SK-N-SH (cell line): ENCODE results near the gene ILK. TPM values are rescaled to one million over a fixed set of nuclear protein-coding genes. Genes with fewer than 3 reads are reported as not detected.

Source experiments
- CTCF ChIA-PET: fragments of 300-600, 350-600 bp; formaldehyde crosslinking; extraction: SDS; loops from one replicate; lab custom pipeline; 2021; lab: Yijun Ruan, JAX
- POLR2A ChIA-PET: fragments of 350-600 bp; sonication (Branson Sonifier 250); formaldehyde crosslinking; extraction: SDS; loops from one replicate; lab custom pipeline; 2020; ENCODE audit warnings: antibody characterized with exemption, inconsistent platforms; lab: Yijun Ruan, JAX
- DNase-seq: peaks from one replicate; pipeline ENCODE4 v3.0.0; 2012
- H2AFZ ChIP-seq: fragments of 200-600 bp; sonication (generic); 2 replicates; pipeline ENCODE4 v1.8.1; 2016; ENCODE audit warnings: antibody characterized with exemption, mild to moderate bottlenecking, low read depth
- H3F3A ChIP-seq: fragments of 200-600 bp; sonication (generic); replicated peaks from 2 replicates; pipeline ENCODE3; 2016; ENCODE audit warnings: antibody characterized with exemption, mild to moderate bottlenecking; ENCODE audit not compliant: insufficient read depth
- H3K27ac ChIP-seq, 2 experiments: fragments of 200-500 bp in 1 of 2; fragments of 200-600 bp in 1 of 2; sonication (Bioruptor generic) in 1 of 2; sonication (generic), shearing (Covaris generic) in 1 of 2; 2 replicates each; pipeline versions ENCODE4 v1.5.1 to v1.6.1; 2014 to 2016; ENCODE audit warnings: low read depth in 2 of 2, inconsistent platforms in 1 of 2, low read length in 1 of 2, mild to moderate bottlenecking in 1 of 2, mixed read lengths in 1 of 2
- H3K27me3 ChIP-seq: fragments of 200-600 bp; sonication (generic), shearing (Covaris generic); 2 replicates; pipeline ENCODE4 v1.6.1; 2016; ENCODE audit warnings: mixed run types; ENCODE audit not compliant: insufficient read depth
- H3K36me3 ChIP-seq, 2 experiments: fragments of 200-500 bp in 1 of 2; fragments of 200-600 bp in 1 of 2; sonication (Bioruptor generic) in 1 of 2; sonication (generic) in 1 of 2; replicated peaks in 1 of 2; 2 replicates each; pipeline versions ENCODE3 to v1.5.1; 2014 to 2016; ENCODE audit warnings: low read length in 1 of 2, mild to moderate bottlenecking in 1 of 2; ENCODE audit not compliant: insufficient read depth in 2 of 2, control insufficient read depth in 1 of 2
- H3K4me1 ChIP-seq, 2 experiments: fragments of 200-500 bp in 1 of 2; fragments of 200-600 bp in 1 of 2; sonication (Bioruptor generic) in 1 of 2; sonication (generic), shearing (Covaris generic) in 1 of 2; 2 replicates each; pipeline versions ENCODE4 v1.5.1 to v1.6.1; 2014 to 2016; ENCODE audit warnings: low read depth in 1 of 2, low read length in 1 of 2, mixed run types in 1 of 2; ENCODE audit not compliant: insufficient read depth in 2 of 2, control insufficient read depth in 1 of 2
- H3K4me2 ChIP-seq: fragments of 200-600 bp; sonication (generic), shearing (Covaris generic); 2 replicates; pipeline ENCODE4 v1.6.1; 2017; ENCODE audit warnings: mixed run types
- H3K4me3 ChIP-seq, 2 experiments: fragments of 200-500 bp in 1 of 2; fragments of 200-600 bp in 1 of 2; sonication (Bioruptor generic) in 1 of 2; sonication (generic), shearing (Covaris generic) in 1 of 2; 2 replicates each; pipeline versions ENCODE4 v1.5.1 to v1.8.1; 2014 to 2016; ENCODE audit warnings: low read depth in 2 of 2, inconsistent platforms in 1 of 2, low read length in 1 of 2, mild to moderate bottlenecking in 1 of 2, mixed read lengths in 1 of 2, moderate library complexity in 1 of 2
- H3K79me2 ChIP-seq: fragments of 200-600 bp; sonication (generic); 2 replicates; pipeline ENCODE4 v1.8.1; 2017; ENCODE audit warnings: mild to moderate bottlenecking; ENCODE audit not compliant: insufficient read depth
- H3K9ac ChIP-seq: fragments of 200-600 bp; sonication (generic); 2 replicates; pipeline ENCODE4 v1.6.1; 2017; ENCODE audit warnings: mixed run types
- H3K9me2 ChIP-seq: fragments of 200-600 bp; sonication (generic); 2 replicates; pipeline ENCODE4 v1.6.1; 2017; ENCODE audit warnings: mixed run types
- H3K9me3 ChIP-seq: fragments of 200-600 bp; sonication (generic); 2 replicates; pipeline ENCODE4 v1.6.1; 2017; ENCODE audit warnings: mixed run types, mild to moderate bottlenecking, moderate library complexity
- H4K20me1 ChIP-seq: fragments of 200-600 bp; sonication (generic); 2 replicates; pipeline ENCODE4 v1.6.1; 2017; ENCODE audit warnings: mild to moderate bottlenecking, mixed run types; ENCODE audit not compliant: insufficient read depth
- ELF1 ChIP-seq: IDR thresholded peaks from 2 replicates; pipeline ENCODE4 v1.4.0; 2012
- EP300 ChIP-seq, 2 experiments: IDR thresholded peaks; 2 replicates each; pipeline versions ENCODE4 v1.4.0 to v1.6.1; 2012; ENCODE audit warnings: borderline replicate concordance in 1 of 2, low read depth in 1 of 2, low read length in 1 of 2
- EZH2phosphoT487 ChIP-seq: fragments of 200-600 bp; sonication (generic); IDR thresholded peaks from 2 replicates; pipeline ENCODE4 v1.6.1; 2017; ENCODE audit warnings: low read depth, mixed run types, mild to moderate bottlenecking, antibody characterized with exemption, moderate library complexity, borderline replicate concordance
- FOSL2 ChIP-seq: IDR thresholded peaks from 2 replicates; pipeline ENCODE4 v1.4.0; 2012; ENCODE audit warnings: low read depth, mild to moderate bottlenecking, moderate library complexity, borderline replicate concordance
- FOXM1 ChIP-seq: IDR thresholded peaks from 2 replicates; pipeline ENCODE4 v1.4.0; 2012; ENCODE audit warnings: low read depth, mild to moderate bottlenecking
- GABPA ChIP-seq: IDR thresholded peaks from 2 replicates; pipeline ENCODE4 v1.4.0; 2012; ENCODE audit warnings: low read depth, mild to moderate bottlenecking
- MXI1 ChIP-seq: IDR thresholded peaks from 2 replicates; pipeline ENCODE4 v1.6.1; 2012; ENCODE audit warnings: mild to moderate bottlenecking, low read depth, low read length, improper control_type of control experiment
- NFIC ChIP-seq: IDR thresholded peaks from 2 replicates; pipeline ENCODE4 v1.4.0; 2012; ENCODE audit warnings: borderline replicate concordance
- POLR2AphosphoS5 ChIP-seq: IDR thresholded peaks from 2 replicates; pipeline ENCODE4 v1.6.1; 2012; ENCODE audit warnings: low read depth, low read length
- RCOR1 ChIP-seq: fragments of 150-350 bp; IDR thresholded peaks from 2 replicates; pipeline ENCODE4 v1.6.1; 2017; ENCODE audit warnings: antibody characterized with exemption, low read length
- RFX5 ChIP-seq: IDR thresholded peaks from 2 replicates; pipeline ENCODE4 v1.6.1; 2012; ENCODE audit warnings: mild to moderate bottlenecking, improper control_type of control experiment, low read length
- SMC3 ChIP-seq: IDR thresholded peaks from 2 replicates; pipeline ENCODE4 v1.6.1; 2012; ENCODE audit warnings: low read depth, low read length, improper control_type of control experiment
- TAF1 ChIP-seq: IDR thresholded peaks from 2 replicates; pipeline ENCODE4 v1.6.1; 2012; ENCODE audit warnings: low read depth, mild to moderate bottlenecking, low read length, moderate library complexity, borderline replicate concordance
- TEAD4 ChIP-seq: IDR thresholded peaks from 2 replicates; pipeline ENCODE4 v1.4.0; 2012; ENCODE audit warnings: mild to moderate bottlenecking, borderline replicate concordance; ENCODE audit not compliant: insufficient read depth
- USF2 ChIP-seq: fragments of 150-350 bp; IDR thresholded peaks from 2 replicates; pipeline ENCODE4 v1.6.1; 2017; ENCODE audit warnings: antibody characterized with exemption, low read length, low read depth, borderline replicate concordance
- YY1 ChIP-seq: IDR thresholded peaks from 2 replicates; pipeline ENCODE4 v1.4.0; 2012; ENCODE audit warnings: low read depth, mild to moderate bottlenecking
- ZBTB33 ChIP-seq: IDR thresholded peaks from 2 replicates; pipeline ENCODE4 v1.4.0; 2012; ENCODE audit warnings: low read depth, borderline replicate concordance
- WGBS: methylation state at CpG from one replicate; pipeline ENCODE4 v1.1.6; 2017; ENCODE audit warnings: low lambda C conversion rate; 5-methylcytosine and 5-hydroxymethylcytosine counted together
- polyA plus RNA-seq, 3 experiments: library from polyadenylated mRNA; depleted of rRNA; stranded (reverse); fragments of >200 nt; gene quantifications; 2 replicates each; pipeline ENCODE4 v1.2.3, GENCODE V29; 2012
- TF ChIP-seq, protein P1 (sequence below): fragments of 200-600 bp; sonication (generic); IDR thresholded peaks from 2 replicates; pipeline ENCODE4 v1.6.1; 2017; ENCODE audit warnings: antibody characterized with exemption, mild to moderate bottlenecking, moderate library complexity
- TF ChIP-seq, protein P2 (sequence below): IDR thresholded peaks from 2 replicates; pipeline ENCODE4; 2012

ILK gene
- polyA plus RNA-seq, 1 of the 3 experiments (the other 2 are of a cell fraction), result 241 TPM

DNA sequence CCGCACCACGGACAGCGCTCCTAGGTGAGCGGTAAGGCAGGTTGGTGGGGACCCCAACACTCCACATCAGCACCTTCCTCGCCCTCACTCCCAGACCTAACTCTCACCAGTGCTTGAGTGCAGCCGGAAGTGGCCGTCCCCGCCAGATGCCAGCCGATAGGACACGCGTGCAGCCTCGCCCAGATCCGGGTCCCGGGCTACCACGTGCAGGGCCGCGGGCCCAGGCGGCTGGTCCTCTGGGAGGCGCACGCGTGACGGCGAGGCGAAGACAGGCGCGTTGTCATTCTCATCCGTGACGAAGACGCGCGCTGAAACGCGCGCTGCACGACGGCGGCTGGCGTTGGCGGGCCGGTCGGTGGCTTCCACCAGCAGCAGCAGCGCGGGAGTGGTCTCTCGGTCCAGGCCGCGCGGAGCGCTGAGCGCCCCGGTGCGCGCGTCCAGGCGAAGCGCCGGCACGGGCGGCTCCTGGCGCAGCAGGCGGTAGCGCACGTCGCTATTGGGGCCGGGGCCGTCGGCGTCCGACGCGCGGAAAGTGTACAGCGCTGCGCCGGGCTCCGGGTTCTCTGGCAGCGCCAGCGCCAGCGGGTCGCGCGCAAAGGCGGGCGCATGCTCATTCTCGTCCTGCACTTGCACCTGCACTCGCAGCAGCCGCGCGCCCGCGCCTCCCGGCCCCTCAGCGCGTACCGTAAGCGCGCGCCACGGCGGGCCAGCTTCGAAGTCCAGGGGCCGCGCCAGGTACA is 26.5 kb downstream of the ILK start:
- ChIA-PET POLR2A (interaction anchor here (1.6 kb wide), 1 partner anchor 8 kb away, joined by 4 read pairs; no protein-coding TSS in a partner anchor), CTCF (interaction anchor here (0.9 to 1.2 kb wide), 2 partner anchors 10 to 53 kb away, joined by 3 read pairs; partner anchors contain the start of gene MRPL17)
- Histone ChIP-seq H3K9me2 (no peaks in the 10 kb centered on the region), H3K79me2 (no peaks in the 10 kb centered on the region), H2AFZ (no peak overlapping the region), H4K20me1 (no peaks in the 10 kb centered on the region), H3K9me3 (no peaks in the 10 kb centered on the region), H3K4me3 (no peak overlapping the region), H3K36me3 (peaks cover 0 to 28% of the 10 kb centered on the region in 2 experiments), H3K27me3 (no peaks in the 10 kb centered on the region), H3K27ac (no peak overlapping the region), H3F3A (no peaks in the 10 kb centered on the region), H3K9ac (no peak overlapping the region), H3K4me2 (no peak overlapping the region), H3K4me1 (no peaks in the 10 kb centered on the region)
- no peak for DNase-seq
- TF ChIP-seq MXI1, result no peak
- TF ChIP-seq EP300 (IDR thresholded peaks at IDR 0.05; ENCODE audit: borderline replicate concordance in 1 of 2, low read depth in 1 of 2, low read length in 1 of 2), result no peak
- TF ChIP-seq YY1, result no peak
- TF ChIP-seq, protein P1, sequence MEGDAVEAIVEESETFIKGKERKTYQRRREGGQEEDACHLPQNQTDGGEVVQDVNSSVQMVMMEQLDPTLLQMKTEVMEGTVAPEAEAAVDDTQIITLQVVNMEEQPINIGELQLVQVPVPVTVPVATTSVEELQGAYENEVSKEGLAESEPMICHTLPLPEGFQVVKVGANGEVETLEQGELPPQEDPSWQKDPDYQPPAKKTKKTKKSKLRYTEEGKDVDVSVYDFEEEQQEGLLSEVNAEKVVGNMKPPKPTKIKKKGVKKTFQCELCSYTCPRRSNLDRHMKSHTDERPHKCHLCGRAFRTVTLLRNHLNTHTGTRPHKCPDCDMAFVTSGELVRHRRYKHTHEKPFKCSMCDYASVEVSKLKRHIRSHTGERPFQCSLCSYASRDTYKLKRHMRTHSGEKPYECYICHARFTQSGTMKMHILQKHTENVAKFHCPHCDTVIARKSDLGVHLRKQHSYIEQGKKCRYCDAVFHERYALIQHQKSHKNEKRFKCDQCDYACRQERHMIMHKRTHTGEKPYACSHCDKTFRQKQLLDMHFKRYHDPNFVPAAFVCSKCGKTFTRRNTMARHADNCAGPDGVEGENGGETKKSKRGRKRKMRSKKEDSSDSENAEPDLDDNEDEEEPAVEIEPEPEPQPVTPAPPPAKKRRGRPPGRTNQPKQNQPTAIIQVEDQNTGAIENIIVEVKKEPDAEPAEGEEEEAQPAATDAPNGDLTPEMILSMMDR, result no peak
- TF ChIP-seq USF2, result no peak
- TF ChIP-seq NFIC, result no peak
- no peak for TF ChIP-seq TAF1
- TF ChIP-seq GABPA, result no peak
- no peak for TF ChIP-seq FOSL2
- no peak for TF ChIP-seq FOXM1
- no peak for TF ChIP-seq SMC3
- WGBS, result 94% methylated on average over 81 of the region's 102 CpGs

GRCh38 chr11:6630632-6631291 is 27.2 kb downstream of the ILK start:
- no peaks in the 10 kb centered on the region for H3K4me1 ChIP-seq
- no peaks in the 10 kb centered on the region for H3F3A ChIP-seq
- no peak for DNase-seq
- no peak overlapping the region for H2AFZ ChIP-seq
- no peak overlapping the region for H3K4me2 ChIP-seq
- no peak overlapping the region for H3K9ac ChIP-seq
- H4K20me1 ChIP-seq, result no peaks in the 10 kb centered on the region
- H3K27me3 ChIP-seq, result no peaks in the 10 kb centered on the region
- H3K79me2 ChIP-seq, result no peaks in the 10 kb centered on the region
- H3K36me3 ChIP-seq, result peaks cover 0 to 28% of the 10 kb centered on the region in 2 experiments
- H3K27ac ChIP-seq, result no peak overlapping the region
- no peak overlapping the region for H3K4me3 ChIP-seq
- 85% methylated on average over 25 of the region's 28 CpGs for WGBS
- ChIA-PET CTCF (interaction anchor here (0.9 to 1.2 kb wide), 2 partner anchors 10 to 52 kb away, joined by 3 read pairs; partner anchors contain the start of gene MRPL17), POLR2A (interaction anchor here (0.6 to 1.6 kb wide), 2 partner anchors 9 to 16 kb away, joined by 3 to 4 read pairs; no protein-coding TSS in a partner anchor)
- H3K9me2 ChIP-seq, result no peaks in the 10 kb centered on the region
- H3K9me3 ChIP-seq, result no peaks in the 10 kb centered on the region
- TF ChIP-seq ELF1 (no peak), ZBTB33 (no peak), EZH2phosphoT487 (no peak), TEAD4 (no peak), RFX5 (no peak), POLR2AphosphoS5 (no peak), RCOR1 (no peak)
- TF ChIP-seq, protein P2, sequence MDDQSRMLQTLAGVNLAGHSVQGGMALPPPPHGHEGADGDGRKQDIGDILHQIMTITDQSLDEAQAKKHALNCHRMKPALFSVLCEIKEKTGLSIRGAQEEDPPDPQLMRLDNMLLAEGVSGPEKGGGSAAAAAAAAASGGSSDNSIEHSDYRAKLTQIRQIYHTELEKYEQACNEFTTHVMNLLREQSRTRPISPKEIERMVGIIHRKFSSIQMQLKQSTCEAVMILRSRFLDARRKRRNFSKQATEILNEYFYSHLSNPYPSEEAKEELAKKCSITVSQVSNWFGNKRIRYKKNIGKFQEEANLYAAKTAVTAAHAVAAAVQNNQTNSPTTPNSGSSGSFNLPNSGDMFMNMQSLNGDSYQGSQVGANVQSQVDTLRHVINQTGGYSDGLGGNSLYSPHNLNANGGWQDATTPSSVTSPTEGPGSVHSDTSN, result no peak
